GM19239 (cell line): ENCODE measurements around the gene PEPD.

Experiments used
- DNase-seq: peaks from one replicate; pipeline ENCODE4 v3.0.0; 2011; ENCODE audit warnings: low spot score; ENCODE audit not compliant: insufficient read length
- FAIRE-seq: peaks from 2 replicates; lab custom pipeline; 2011; peaks lifted over from hg19 to GRCh38; lab: Jason Lieb, UNC

PEPD gene

GRCh38 chr19:33514885-33515551 is 6.6 kb downstream of the PEPD start:
- DNase-seq: no peak
- FAIRE-seq: no peak

GRCh38 chr19:33513424-33513823 is 8.2 kb downstream of the PEPD start:
- FAIRE-seq: no peak
- no peak for DNase-seq

GRCh38 chr19:33512580-33513137 is 8.9 kb downstream of the PEPD start:
- DNase-seq: no peak
- FAIRE-seq: no peak

- FAIRE-seq: no peak
These were observed 9.6 kb downstream of the PEPD start for GRCh38 chr19:33512021-33512420.

GRCh38 chr19:33511346-33511745 is 10.2 kb downstream of the PEPD start:
- FAIRE-seq (no peak), DNase-seq (no peak)

More at GRCh38 chr19:33512021-33512420, 9.6 kb downstream of the PEPD start:
- no peak for DNase-seq

- DNase-seq (no peak), FAIRE-seq (no peak)
These were observed 11.0 kb downstream of the PEPD start for GRCh38 chr19:33510462-33511194.

- no peak for FAIRE-seq
- DNase-seq: no peak
These were observed 11.8 kb downstream of the PEPD start for GRCh38 chr19:33509774-33510173.

- DNase-seq (no peak), FAIRE-seq (no peak)
These were observed 12.5 kb downstream of the PEPD start for GRCh38 chr19:33508941-33509614.

- no peak for DNase-seq
- no peak for FAIRE-seq
These were observed 13.2 kb downstream of the PEPD start for GRCh38 chr19:33508431-33508830.

- FAIRE-seq (no peak), DNase-seq (no peak)
These were observed 13.6 kb downstream of the PEPD start for GRCh38 chr19:33508009-33508408.

- DNase-seq (no peak), FAIRE-seq (no peak)
These were observed 14.3 kb downstream of the PEPD start for GRCh38 chr19:33507021-33507956.

GRCh38 chr19:33506498-33506897 is 15.1 kb downstream of the PEPD start:
- no peak for DNase-seq

GRCh38 chr19:33505823-33506222 is 15.8 kb downstream of the PEPD start:
- DNase-seq (no peak), FAIRE-seq (no peak)

More at GRCh38 chr19:33506498-33506897, 15.1 kb downstream of the PEPD start:
- no peak for FAIRE-seq

- FAIRE-seq (no peak), DNase-seq (no peak)
These were observed 16.4 kb downstream of the PEPD start for GRCh38 chr19:33505148-33505547.

- DNase-seq: no peak
- no peak for FAIRE-seq
These were observed 17.5 kb downstream of the PEPD start for GRCh38 chr19:33504058-33504444.

GRCh38 chr19:33503433-33504057 is 18.0 kb downstream of the PEPD start:
- DNase-seq: no peak
- FAIRE-seq: no peak

GRCh38 chr19:33503030-33503429 is 18.6 kb downstream of the PEPD start:
- FAIRE-seq: no peak
- DNase-seq: no peak

GRCh38 chr19:33502521-33502920 is 19.1 kb downstream of the PEPD start:
- no peak for FAIRE-seq

GRCh38 chr19:33501693-33502356 is 19.8 kb downstream of the PEPD start:
- FAIRE-seq (no peak), DNase-seq (no peak)

More at GRCh38 chr19:33502521-33502920, 19.1 kb downstream of the PEPD start:
- no peak for DNase-seq
